Measurements from ENCODE around the gene PHC2.

- TF ChIP-seq ZNF398 (CRISPR knock-in tag; IDR thresholded peaks at IDR 0.05), result no peak
- no peak for TF ChIP-seq CTCF (IDR thresholded peaks at IDR 0.05 in 2 of 3, conservative IDR thresholded peaks at IDR 0.05 in 1 of 3; ENCODE audit: insufficient read depth in 2 of 3, low read depth in 1 of 3, low read length in 3 of 3)
- no peak for TF ChIP-seq ZNF639 (CRISPR knock-in tag; conservative IDR thresholded peaks at IDR 0.05 in 1 of 2, IDR thresholded peaks at IDR 0.05 in 1 of 2)
- TF ChIP-seq NR2C2 (CRISPR knock-in tag; IDR thresholded peaks at IDR 0.05), result no peak
- TF ChIP-seq NR2C2 (tag; IDR thresholded peaks at IDR 0.05), result no peak
- no peak for TF ChIP-seq GATAD2B (IDR thresholded peaks at IDR 0.05; ENCODE audit: borderline replicate concordance)
- TF ChIP-seq PREB (CRISPR knock-in tag; IDR thresholded peaks at IDR 0.05), result no peak
Measured at GRCh38 chr1:33292726-33293340, 138.1 kb downstream of the PHC2 start.

Data from K562 (cell line).